Transverse colon (tissue), 3 donors: Measurements from ENCODE around the gene CFAP61.

Experiments
- EP300 ChIP-seq: sonication (generic); formaldehyde crosslinking; IDR thresholded peaks from one replicate; pipeline ENCODE4 v1.6.1; 2017; ENCODE audit warnings: antibody characterized with exemption, low read depth
- POLR2A ChIP-seq: fragments of 450-650 bp; IDR thresholded peaks from one replicate; pipeline ENCODE4 v1.6.1; 2016; ENCODE audit warnings: antibody characterized with exemption, mild to moderate bottlenecking, moderate library complexity
- TF ChIP-seq, protein P1 (sequence below), 5 experiments: fragments of 200-600 bp in 3 of 5; fragments of 450-650 bp in 2 of 5; sonication (generic) in 3 of 5; IDR thresholded peaks; 1 replicate in 2 of 5; 2 replicates in 3 of 5; pipeline ENCODE4 v1.5.1; 2016 to 2017; ENCODE audit warnings: antibody characterized with exemption in 5 of 5, inconsistent platforms in 3 of 5, mild to moderate bottlenecking in 2 of 5, moderate library complexity in 1 of 5

- TF ChIP-seq, protein P1, sequence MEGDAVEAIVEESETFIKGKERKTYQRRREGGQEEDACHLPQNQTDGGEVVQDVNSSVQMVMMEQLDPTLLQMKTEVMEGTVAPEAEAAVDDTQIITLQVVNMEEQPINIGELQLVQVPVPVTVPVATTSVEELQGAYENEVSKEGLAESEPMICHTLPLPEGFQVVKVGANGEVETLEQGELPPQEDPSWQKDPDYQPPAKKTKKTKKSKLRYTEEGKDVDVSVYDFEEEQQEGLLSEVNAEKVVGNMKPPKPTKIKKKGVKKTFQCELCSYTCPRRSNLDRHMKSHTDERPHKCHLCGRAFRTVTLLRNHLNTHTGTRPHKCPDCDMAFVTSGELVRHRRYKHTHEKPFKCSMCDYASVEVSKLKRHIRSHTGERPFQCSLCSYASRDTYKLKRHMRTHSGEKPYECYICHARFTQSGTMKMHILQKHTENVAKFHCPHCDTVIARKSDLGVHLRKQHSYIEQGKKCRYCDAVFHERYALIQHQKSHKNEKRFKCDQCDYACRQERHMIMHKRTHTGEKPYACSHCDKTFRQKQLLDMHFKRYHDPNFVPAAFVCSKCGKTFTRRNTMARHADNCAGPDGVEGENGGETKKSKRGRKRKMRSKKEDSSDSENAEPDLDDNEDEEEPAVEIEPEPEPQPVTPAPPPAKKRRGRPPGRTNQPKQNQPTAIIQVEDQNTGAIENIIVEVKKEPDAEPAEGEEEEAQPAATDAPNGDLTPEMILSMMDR (IDR thresholded peaks at IDR 0.05) = no peak
- TF ChIP-seq POLR2A (no peak), EP300 (no peak)
These were observed 345.8 kb downstream of the CFAP61 start for GRCh38 chr20:20398123-20398522.
